SK-N-SH treated with all-trans-retinoic acid at 6 μM for 48 hours (cell line): ENCODE measurements around the gene UBE2N.

ENCODE experiments used
- ARNTL ChIP-seq: fragments of 450-650 bp; formaldehyde crosslinking; IDR thresholded peaks from 2 replicates; pipeline ENCODE4 v1.5.0; 2020; ENCODE audit warnings: low read depth, mild to moderate bottlenecking, moderate library complexity, borderline replicate concordance
- PPARA ChIP-seq: fragments of 250-450 bp; sonication (Bioruptor Pico); IDR thresholded peaks from 2 replicates; pipeline ENCODE4 v1.5.0; 2020; ENCODE audit warnings: mild to moderate bottlenecking, borderline replicate concordance
- ZC3H10 ChIP-seq: fragments of 250-450 bp; sonication (Bioruptor Pico); IDR thresholded peaks from 2 replicates; pipeline ENCODE4 v1.5.1; 2021; ENCODE audit warnings: mild to moderate bottlenecking, moderate library complexity
- ZFP30 ChIP-seq: fragments of 450-650 bp; formaldehyde crosslinking; IDR thresholded peaks from 2 replicates; pipeline ENCODE4 v1.5.0; 2022; ENCODE audit warnings: mild to moderate bottlenecking, moderate library complexity
- TF ChIP-seq, protein P1 (sequence below): fragments of 250-450 bp; sonication (Bioruptor Pico); IDR thresholded peaks from 2 replicates; pipeline ENCODE4 v1.8.0; 2021; ENCODE audit warnings: low read depth, mild to moderate bottlenecking, moderate library complexity, borderline replicate concordance
- TF ChIP-seq, protein P2 (sequence below): fragments of 250-450 bp; sonication (Bioruptor Pico); IDR thresholded peaks from 2 replicates; pipeline ENCODE4 v1.5.1; 2020; ENCODE audit warnings: low read depth, mild to moderate bottlenecking, moderate library complexity
- TF ChIP-seq, protein P3 (sequence below): fragments of 250-450 bp; sonication (Bioruptor Pico); IDR thresholded peaks from 2 replicates; pipeline ENCODE4 v1.8.0; 2020; ENCODE audit warnings: mild to moderate bottlenecking, moderate library complexity, borderline replicate concordance

DNA sequence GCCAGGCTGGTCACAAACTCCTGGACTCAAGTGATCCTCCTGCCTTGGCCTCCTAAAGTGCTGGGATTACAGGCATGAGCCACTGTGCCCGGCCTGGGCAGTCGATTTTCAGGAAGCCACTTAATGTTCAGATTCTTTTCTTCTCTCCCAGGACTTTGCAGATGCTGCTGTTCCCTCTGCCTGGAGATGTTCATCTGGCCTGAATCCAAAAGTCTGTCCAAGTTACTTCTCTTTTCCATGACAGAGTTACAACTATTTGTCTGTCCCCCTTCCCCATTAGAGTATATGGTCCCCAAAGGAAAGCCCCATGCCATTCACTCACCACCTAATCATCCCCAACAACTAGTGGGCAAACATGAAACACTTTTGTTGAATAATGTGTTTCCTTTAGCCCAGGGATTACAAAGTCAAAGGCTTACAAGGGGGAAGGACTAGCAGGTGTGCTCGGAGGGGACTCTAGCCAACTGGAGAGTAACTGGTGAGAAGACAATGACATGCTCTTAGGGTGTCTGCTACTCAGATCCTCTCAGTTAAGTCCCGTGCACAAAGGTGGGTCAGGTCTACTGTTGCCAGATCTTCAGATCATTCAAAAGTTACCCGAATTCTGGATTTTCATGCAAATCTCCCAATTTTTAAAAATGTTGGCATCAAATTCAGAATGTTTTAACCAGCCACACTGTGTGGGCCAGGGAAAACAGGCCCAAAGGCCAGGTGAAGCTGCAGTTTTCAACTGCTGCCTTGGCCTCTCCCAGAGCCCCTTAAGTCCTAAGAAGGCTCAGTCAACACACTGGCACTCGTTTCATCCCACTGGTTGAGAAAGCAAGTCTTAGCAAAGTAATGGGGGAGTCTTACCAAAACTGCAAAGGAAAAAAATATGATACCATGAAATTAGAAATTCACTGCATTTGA, 34.4 kb downstream of the UBE2N start:
- TF ChIP-seq, protein P1, sequence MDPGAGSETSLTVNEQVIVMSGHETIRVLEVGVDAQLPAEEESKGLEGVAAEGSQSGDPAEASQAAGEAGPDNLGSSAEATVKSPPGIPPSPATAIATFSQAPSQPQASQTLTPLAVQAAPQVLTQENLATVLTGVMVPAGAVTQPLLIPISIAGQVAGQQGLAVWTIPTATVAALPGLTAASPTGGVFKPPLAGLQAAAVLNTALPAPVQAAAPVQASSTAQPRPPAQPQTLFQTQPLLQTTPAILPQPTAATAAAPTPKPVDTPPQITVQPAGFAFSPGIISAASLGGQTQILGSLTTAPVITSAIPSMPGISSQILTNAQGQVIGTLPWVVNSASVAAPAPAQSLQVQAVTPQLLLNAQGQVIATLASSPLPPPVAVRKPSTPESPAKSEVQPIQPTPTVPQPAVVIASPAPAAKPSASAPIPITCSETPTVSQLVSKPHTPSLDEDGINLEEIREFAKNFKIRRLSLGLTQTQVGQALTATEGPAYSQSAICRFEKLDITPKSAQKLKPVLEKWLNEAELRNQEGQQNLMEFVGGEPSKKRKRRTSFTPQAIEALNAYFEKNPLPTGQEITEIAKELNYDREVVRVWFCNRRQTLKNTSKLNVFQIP (CRISPR knock-in tag): no peak
- TF ChIP-seq ZC3H10 (CRISPR knock-in tag) (no peak), ARNTL (no peak), ZFP30 (CRISPR knock-in tag) (no peak), PPARA (CRISPR knock-in tag) (no peak)
- TF ChIP-seq, protein P2, sequence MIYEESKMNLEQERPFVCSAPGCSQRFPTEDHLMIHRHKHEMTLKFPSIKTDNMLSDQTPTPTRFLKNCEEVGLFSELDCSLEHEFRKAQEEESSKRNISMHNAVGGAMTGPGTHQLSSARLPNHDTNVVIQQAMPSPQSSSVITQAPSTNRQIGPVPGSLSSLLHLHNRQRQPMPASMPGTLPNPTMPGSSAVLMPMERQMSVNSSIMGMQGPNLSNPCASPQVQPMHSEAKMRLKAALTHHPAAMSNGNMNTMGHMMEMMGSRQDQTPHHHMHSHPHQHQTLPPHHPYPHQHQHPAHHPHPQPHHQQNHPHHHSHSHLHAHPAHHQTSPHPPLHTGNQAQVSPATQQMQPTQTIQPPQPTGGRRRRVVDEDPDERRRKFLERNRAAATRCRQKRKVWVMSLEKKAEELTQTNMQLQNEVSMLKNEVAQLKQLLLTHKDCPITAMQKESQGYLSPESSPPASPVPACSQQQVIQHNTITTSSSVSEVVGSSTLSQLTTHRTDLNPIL (CRISPR knock-in tag): no peak
- TF ChIP-seq, protein P3, sequence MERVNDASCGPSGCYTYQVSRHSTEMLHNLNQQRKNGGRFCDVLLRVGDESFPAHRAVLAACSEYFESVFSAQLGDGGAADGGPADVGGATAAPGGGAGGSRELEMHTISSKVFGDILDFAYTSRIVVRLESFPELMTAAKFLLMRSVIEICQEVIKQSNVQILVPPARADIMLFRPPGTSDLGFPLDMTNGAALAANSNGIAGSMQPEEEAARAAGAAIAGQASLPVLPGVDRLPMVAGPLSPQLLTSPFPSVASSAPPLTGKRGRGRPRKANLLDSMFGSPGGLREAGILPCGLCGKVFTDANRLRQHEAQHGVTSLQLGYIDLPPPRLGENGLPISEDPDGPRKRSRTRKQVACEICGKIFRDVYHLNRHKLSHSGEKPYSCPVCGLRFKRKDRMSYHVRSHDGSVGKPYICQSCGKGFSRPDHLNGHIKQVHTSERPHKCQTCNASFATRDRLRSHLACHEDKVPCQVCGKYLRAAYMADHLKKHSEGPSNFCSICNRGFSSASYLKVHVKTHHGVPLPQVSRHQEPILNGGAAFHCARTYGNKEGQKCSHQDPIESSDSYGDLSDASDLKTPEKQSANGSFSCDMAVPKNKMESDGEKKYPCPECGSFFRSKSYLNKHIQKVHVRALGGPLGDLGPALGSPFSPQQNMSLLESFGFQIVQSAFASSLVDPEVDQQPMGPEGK: no peak
